ENCODE data around the gene SKOR1. TPM values are rescaled to one million over a fixed set of nuclear protein-coding genes. Genes with fewer than 3 reads are reported as not detected.

The SKOR1 gene
- total RNA-seq (0.14 TPM), polyA plus RNA-seq (0.46 TPM)
- long read RNA-seq, donor 1: 0 reads
- long read RNA-seq, donor 2: 0 reads
- long read RNA-seq, donor 3: 0 reads
- long read RNA-seq, donor 4: 0 reads
- long read RNA-seq, donor 5: 0 reads
- long read RNA-seq, donor 6: 0 reads
- long read RNA-seq, donor 7: 0 reads
- long read RNA-seq, donor 8: 0 reads
- long read RNA-seq, donor 9: 0 reads
- long read RNA-seq, donor 10: 0 reads

DNA sequence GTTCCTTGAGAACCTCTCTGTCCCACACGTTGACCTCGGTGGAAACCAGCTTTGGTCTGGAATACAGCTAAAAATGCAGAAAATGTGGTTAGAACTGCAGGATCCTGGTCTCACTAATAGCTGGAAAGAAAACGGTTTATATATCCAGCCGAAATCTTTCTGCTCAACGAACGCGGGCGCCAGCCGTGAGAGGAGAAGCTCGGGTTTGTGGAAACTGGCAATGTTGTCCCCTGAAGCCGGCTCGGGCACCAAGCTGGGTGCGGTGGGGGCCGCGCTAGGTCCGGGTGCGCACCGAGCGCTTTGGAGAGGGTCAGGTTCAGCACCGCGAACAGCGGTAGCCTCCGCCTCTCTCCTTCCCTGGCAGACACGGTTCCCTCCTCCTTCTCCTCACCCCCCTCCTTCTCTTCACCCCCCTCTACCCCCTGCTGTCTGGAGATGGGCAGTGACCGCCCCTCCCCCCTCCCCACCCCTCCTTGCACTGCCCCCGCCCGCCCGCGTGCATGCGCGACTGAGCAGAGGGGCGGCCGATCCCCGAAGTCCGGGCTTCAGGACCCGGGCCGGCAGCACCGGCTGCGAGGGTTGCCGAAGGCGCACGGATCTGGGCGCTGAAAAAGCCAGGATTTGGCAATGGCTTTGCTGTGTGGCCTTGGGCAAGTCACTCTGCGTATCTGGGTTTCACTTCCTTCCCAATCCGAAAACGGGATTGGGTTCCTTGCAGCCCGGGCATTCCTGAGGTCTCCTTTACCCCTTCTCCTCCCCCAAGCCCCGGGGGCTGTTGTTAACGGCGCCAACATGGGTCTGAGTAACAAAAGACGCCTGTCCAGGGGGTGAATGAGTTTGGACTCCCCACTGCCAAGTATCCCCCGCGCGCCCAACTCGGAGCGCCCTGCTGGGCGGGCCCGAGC, at the start of gene SKOR1:
SKOR1 (plus strand) TSS at position 534 of the 905 bp plus-strand sequence; CDS start at position 628, 94 bp downstream.
- Histone ChIP-seq H3K4me3 (ENCODE audit: low read length in 2 of 2) (peak within 1 kb of the TSS in 1 of 2 donors; percentile 18), H3K27ac (ENCODE audit: low read depth in 1 of 2, low read length in 1 of 2) (no peak within 1 kb of the TSS), H3K4me1 (ENCODE audit: control insufficient read depth in 2 of 2, insufficient read depth in 2 of 2, low read length in 2 of 2) (peaks cover 10 to 50% of the 10 kb centered on the region in 2 donors)

GRCh38 chr15:67775998-67776397, 49.3 kb upstream of the SKOR1 start:
- H3K27ac ChIP-seq (ENCODE audit: low read depth in 1 of 2, low read length in 1 of 2): no peak overlapping the region
- no peaks in the 10 kb centered on the region for H3K36me3 ChIP-seq (ENCODE audit: control insufficient read depth in 2 of 2, insufficient read depth in 2 of 2, low read length in 1 of 2)
- H3K4me1 ChIP-seq (ENCODE audit: control insufficient read depth in 2 of 2, insufficient read depth in 2 of 2, low read length in 2 of 2): peaks cover 11 to 13% of the 10 kb centered on the region in 2 donors
- DNase-seq (ENCODE audit: low read depth in 6 of 9, low spot score in 9 of 9): no peak
- no peaks in the 10 kb centered on the region for H3K27me3 ChIP-seq (ENCODE audit: control insufficient read depth in 2 of 2, insufficient read depth in 1 of 2, low read length in 1 of 2)
- H3K4me3 ChIP-seq (ENCODE audit: low read length in 2 of 2): no peak overlapping the region
- over 99% methylated on average over 3 of the region's 3 CpGs for WGBS
- no peaks in the 10 kb centered on the region for H3K9me3 ChIP-seq (ENCODE audit: control insufficient read depth in 2 of 2, insufficient read depth in 1 of 2, low read length in 1 of 2)

More for the DNA sequence above, at the start of gene SKOR1:
- peaks cover 4 to 42% of the 10 kb centered on the region in 2 donors for H3K9me3 ChIP-seq (ENCODE audit: control insufficient read depth in 2 of 2, insufficient read depth in 1 of 2, low read length in 1 of 2)
- peaks cover 94 to 100% of the 10 kb centered on the region in 2 donors for H3K27me3 ChIP-seq (ENCODE audit: control insufficient read depth in 2 of 2, insufficient read depth in 1 of 2, low read length in 1 of 2)
- no peaks in the 10 kb centered on the region for H3K36me3 ChIP-seq (ENCODE audit: control insufficient read depth in 2 of 2, insufficient read depth in 2 of 2, low read length in 1 of 2)
- peak in 1 of 9 donors; percentile 52 for DNase-seq (ENCODE audit: low read depth in 6 of 9, low spot score in 9 of 9)
- WGBS: 3% methylated on average over 58 of the region's 58 CpGs

DNA sequence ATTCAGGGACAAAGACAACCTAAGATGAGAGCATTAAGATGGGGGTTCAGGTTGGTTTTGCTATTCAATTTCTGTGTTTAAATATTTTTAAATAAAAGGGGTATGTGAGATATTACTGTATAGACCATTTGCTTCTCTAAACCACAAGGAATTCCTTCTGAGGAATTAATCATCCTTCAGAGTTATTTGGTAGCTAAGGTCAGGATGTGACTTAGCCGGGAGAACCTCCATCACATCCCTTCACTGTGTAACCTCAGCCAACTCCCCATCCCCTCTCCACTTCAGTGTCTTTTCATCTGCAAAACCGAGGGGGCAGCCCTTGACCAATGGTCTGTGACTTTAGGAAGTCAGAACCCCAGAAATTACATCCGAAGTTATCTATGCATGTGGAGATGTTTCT, 48.7 kb upstream of the SKOR1 start:
- peaks cover 11 to 14% of the 10 kb centered on the region in 2 donors for H3K4me1 ChIP-seq (ENCODE audit: control insufficient read depth in 2 of 2, insufficient read depth in 2 of 2, low read length in 2 of 2)

DNA sequence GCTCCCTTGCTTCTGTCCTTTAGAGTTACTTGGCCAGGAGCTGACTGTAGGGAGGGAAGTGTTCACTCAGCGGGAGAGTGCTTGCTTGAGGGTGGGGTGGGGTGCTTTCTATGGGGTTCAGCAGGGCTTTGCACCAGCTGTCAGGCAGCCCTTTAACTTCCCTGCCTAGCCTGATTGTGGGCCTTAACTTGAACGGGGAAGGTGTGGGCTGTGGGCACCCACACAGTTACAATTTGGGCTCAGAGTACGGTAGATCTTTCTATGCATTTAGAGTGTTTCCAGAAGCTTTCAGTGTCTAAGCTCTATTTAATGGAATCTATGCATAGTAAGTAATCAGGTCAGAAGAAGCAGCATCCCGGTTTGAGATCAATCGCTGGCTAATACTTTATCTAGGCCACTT, 48.2 kb upstream of the SKOR1 start:
- Histone ChIP-seq H3K36me3 (ENCODE audit: control insufficient read depth in 2 of 2, insufficient read depth in 2 of 2, low read length in 1 of 2) (no peaks in the 10 kb centered on the region), H3K4me3 (ENCODE audit: low read length in 2 of 2) (no peak overlapping the region), H3K9me3 (ENCODE audit: control insufficient read depth in 2 of 2, insufficient read depth in 1 of 2, low read length in 1 of 2) (no peaks in the 10 kb centered on the region), H3K4me1 (ENCODE audit: control insufficient read depth in 2 of 2, insufficient read depth in 2 of 2, low read length in 2 of 2) (peaks cover 11 to 19% of the 10 kb centered on the region in 2 donors), H3K27me3 (ENCODE audit: control insufficient read depth in 2 of 2, insufficient read depth in 1 of 2, low read length in 1 of 2) (no peaks in the 10 kb centered on the region), H3K27ac (ENCODE audit: low read depth in 1 of 2, low read length in 1 of 2) (no peak overlapping the region)
- 90% methylated on average over 5 of the region's 5 CpGs for WGBS
- no peak for DNase-seq (ENCODE audit: low read depth in 6 of 9, low spot score in 9 of 9)

More for the DNA sequence above, 48.7 kb upstream of the SKOR1 start:
- Histone ChIP-seq H3K27me3 (ENCODE audit: control insufficient read depth in 2 of 2, insufficient read depth in 1 of 2, low read length in 1 of 2) (no peaks in the 10 kb centered on the region), H3K36me3 (ENCODE audit: control insufficient read depth in 2 of 2, insufficient read depth in 2 of 2, low read length in 1 of 2) (no peaks in the 10 kb centered on the region), H3K27ac (ENCODE audit: low read depth in 1 of 2, low read length in 1 of 2) (no peak overlapping the region), H3K9me3 (ENCODE audit: control insufficient read depth in 2 of 2, insufficient read depth in 1 of 2, low read length in 1 of 2) (no peaks in the 10 kb centered on the region), H3K4me3 (ENCODE audit: low read length in 2 of 2) (no peak overlapping the region)
- no peak for DNase-seq (ENCODE audit: low read depth in 6 of 9, low spot score in 9 of 9)
- 97% methylated on average over 3 of the region's 3 CpGs for WGBS

DNA sequence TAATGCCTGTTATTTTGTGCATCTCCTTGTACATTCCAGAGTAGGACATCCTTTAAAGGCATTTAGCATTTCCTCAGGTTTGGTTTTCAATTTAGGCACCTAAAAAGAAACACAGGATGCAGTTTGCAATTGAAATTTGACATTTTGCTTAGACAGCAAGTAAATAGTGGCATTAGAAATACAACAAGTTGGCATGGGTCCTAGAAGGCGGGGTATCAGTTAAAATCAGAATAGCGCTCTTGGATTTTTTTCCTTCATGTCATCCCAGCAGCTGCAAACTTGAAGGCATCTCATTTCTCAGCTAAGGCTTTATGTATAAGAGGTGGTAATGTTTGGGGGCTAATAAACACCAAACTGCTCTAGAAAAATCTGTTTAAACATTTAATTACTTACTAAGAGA, 47.5 kb upstream of the SKOR1 start:
- H3K4me3 ChIP-seq (ENCODE audit: low read length in 2 of 2): no peak overlapping the region
- H3K27ac ChIP-seq (ENCODE audit: low read depth in 1 of 2, low read length in 1 of 2): no peak overlapping the region
- no peak for DNase-seq (ENCODE audit: low read depth in 6 of 9, low spot score in 9 of 9)
- H3K27me3 ChIP-seq (ENCODE audit: control insufficient read depth in 2 of 2, insufficient read depth in 1 of 2, low read length in 1 of 2): no peaks in the 10 kb centered on the region
- H3K9me3 ChIP-seq (ENCODE audit: control insufficient read depth in 2 of 2, insufficient read depth in 1 of 2, low read length in 1 of 2): no peaks in the 10 kb centered on the region
- peaks cover 17 to 26% of the 10 kb centered on the region in 2 donors for H3K4me1 ChIP-seq (ENCODE audit: control insufficient read depth in 2 of 2, insufficient read depth in 2 of 2, low read length in 2 of 2)
- WGBS: 97% methylated on average over 2 of the region's 2 CpGs
- H3K36me3 ChIP-seq (ENCODE audit: control insufficient read depth in 2 of 2, insufficient read depth in 2 of 2, low read length in 1 of 2): no peaks in the 10 kb centered on the region

- H3K27me3 ChIP-seq (ENCODE audit: control insufficient read depth in 2 of 2, insufficient read depth in 1 of 2, low read length in 1 of 2): no peaks in the 10 kb centered on the region
- H3K4me1 ChIP-seq (ENCODE audit: control insufficient read depth in 2 of 2, insufficient read depth in 2 of 2, low read length in 2 of 2): peaks cover 28 to 37% of the 10 kb centered on the region in 2 donors
- no peak overlapping the region for H3K27ac ChIP-seq (ENCODE audit: low read depth in 1 of 2, low read length in 1 of 2)
- WGBS: 90% methylated on average over 5 of the region's 5 CpGs
- no peak for DNase-seq (ENCODE audit: low read depth in 6 of 9, low spot score in 9 of 9)
- H3K9me3 ChIP-seq (ENCODE audit: control insufficient read depth in 2 of 2, insufficient read depth in 1 of 2, low read length in 1 of 2): no peaks in the 10 kb centered on the region
- no peaks in the 10 kb centered on the region for H3K36me3 ChIP-seq (ENCODE audit: control insufficient read depth in 2 of 2, insufficient read depth in 2 of 2, low read length in 1 of 2)
- H3K4me3 ChIP-seq (ENCODE audit: low read length in 2 of 2): no peak overlapping the region
These were observed 46.3 kb upstream of the SKOR1 start for GRCh38 chr15:67778968-67779548.

GRCh38 chr15:67779549-67780111, 45.7 kb upstream of the SKOR1 start:
- Histone ChIP-seq H3K27ac (ENCODE audit: low read depth in 1 of 2, low read length in 1 of 2) (no peak overlapping the region), H3K27me3 (ENCODE audit: control insufficient read depth in 2 of 2, insufficient read depth in 1 of 2, low read length in 1 of 2) (no peaks in the 10 kb centered on the region), H3K9me3 (ENCODE audit: control insufficient read depth in 2 of 2, insufficient read depth in 1 of 2, low read length in 1 of 2) (no peaks in the 10 kb centered on the region), H3K4me3 (ENCODE audit: low read length in 2 of 2) (no peak overlapping the region), H3K4me1 (ENCODE audit: control insufficient read depth in 2 of 2, insufficient read depth in 2 of 2, low read length in 2 of 2) (peaks cover 33 to 43% of the 10 kb centered on the region in 2 donors), H3K36me3 (ENCODE audit: control insufficient read depth in 2 of 2, insufficient read depth in 2 of 2, low read length in 1 of 2) (no peaks in the 10 kb centered on the region)
- DNase-seq (ENCODE audit: low read depth in 6 of 9, low spot score in 9 of 9): no peak
- WGBS: 22% methylated on average over 6 of the region's 6 CpGs

DNA sequence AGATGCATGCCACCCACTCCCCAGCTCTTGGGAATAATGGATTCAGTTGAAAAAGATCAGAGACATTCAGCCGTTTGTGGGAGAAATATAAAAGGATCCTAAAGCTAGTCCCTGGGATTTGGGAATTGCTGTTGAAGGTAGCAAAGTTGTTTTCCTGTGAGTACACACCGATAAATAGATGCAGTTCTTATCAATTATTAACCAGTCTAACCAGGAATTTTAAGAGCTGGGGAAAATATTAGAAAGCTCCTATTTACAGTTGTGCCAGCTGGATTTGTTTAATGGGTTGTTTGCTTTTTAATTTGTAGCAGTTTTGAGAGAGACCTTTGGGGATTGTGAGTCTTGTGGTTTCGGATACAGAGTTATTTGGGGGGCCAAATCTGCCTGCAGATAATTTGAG, 44.2 kb upstream of the SKOR1 start:
- no peaks in the 10 kb centered on the region for H3K36me3 ChIP-seq (ENCODE audit: control insufficient read depth in 2 of 2, insufficient read depth in 2 of 2, low read length in 1 of 2)
- no peak overlapping the region for H3K4me3 ChIP-seq (ENCODE audit: low read length in 2 of 2)
- peaks cover 46 to 57% of the 10 kb centered on the region in 2 donors for H3K4me1 ChIP-seq (ENCODE audit: control insufficient read depth in 2 of 2, insufficient read depth in 2 of 2, low read length in 2 of 2)
- H3K27me3 ChIP-seq (ENCODE audit: control insufficient read depth in 2 of 2, insufficient read depth in 1 of 2, low read length in 1 of 2): no peaks in the 10 kb centered on the region
- H3K9me3 ChIP-seq (ENCODE audit: control insufficient read depth in 2 of 2, insufficient read depth in 1 of 2, low read length in 1 of 2): no peaks in the 10 kb centered on the region
- H3K27ac ChIP-seq (ENCODE audit: low read depth in 1 of 2, low read length in 1 of 2): no peak overlapping the region
- 96% methylated on average over 3 of the region's 3 CpGs for WGBS
- no peak for DNase-seq (ENCODE audit: low read depth in 6 of 9, low spot score in 9 of 9)
